Epithelial cell of prostate (primary cell): ENCODE results near the gene ZNF776.
"Not testable (repeated sequence)": the region's sequence is repeated elsewhere in the genome, so short reads cannot be mapped to it uniquely, and the experiment has no call there.

Source experiments
- DNase-seq: peaks from one replicate; pipeline ENCODE4 v3.0.0-alpha.2; 2011; ENCODE audit warnings: low read depth, low spot score
- H3K27ac ChIP-seq: fragments of 450-650 bp; 2 replicates; pipeline ENCODE4 v1.5.1; 2017; ENCODE audit warnings: mild to moderate bottlenecking

ZNF776 gene

DNA sequence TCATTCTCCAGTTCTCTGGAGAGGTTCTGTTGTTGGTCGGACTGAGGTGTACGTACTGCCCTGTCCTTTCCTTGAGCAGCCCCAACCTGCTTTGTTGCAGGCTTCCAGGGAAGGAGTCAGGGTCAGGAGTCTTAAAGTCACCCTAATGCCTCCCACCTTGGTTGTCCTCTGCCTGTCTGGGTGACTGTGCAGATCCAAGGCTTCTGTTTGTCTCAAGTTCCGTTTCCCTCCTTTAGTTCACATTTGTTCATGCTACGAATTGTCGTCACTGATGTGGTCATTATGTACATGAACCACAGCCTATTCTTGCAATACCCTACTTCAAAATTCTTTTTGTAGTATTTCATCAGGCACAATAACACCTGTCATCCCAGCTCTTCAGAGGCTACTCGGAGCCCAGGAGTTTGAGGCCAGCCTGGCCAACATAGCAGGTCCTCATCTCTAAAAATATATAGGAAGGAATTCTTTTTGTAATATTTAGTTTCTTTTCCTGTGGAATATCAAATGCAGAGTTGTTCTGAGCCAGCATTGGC is 30.2 kb downstream of the ZNF776 start:
- no peak overlapping the region for H3K27ac ChIP-seq
- no peak for DNase-seq

DNA sequence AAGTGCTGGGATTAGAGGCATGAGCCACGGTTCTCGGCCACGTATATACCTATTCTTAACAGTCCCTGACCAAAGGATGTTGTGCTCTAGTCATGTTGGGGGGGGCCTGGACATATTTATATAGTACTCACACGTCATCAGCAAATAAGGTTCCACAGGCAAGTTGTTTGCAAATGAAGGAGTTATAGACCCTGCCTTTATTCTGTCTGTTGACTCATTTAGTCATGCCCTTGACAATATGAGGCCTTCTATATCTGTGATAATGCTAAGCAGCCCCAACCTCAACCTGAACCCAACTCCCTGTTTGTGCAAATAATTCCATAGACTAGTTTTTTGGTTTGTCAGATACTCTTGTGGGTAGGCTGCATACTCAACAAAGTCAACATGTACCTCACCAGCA is 31.7 kb downstream of the ZNF776 start:
- no peak for DNase-seq

DNA sequence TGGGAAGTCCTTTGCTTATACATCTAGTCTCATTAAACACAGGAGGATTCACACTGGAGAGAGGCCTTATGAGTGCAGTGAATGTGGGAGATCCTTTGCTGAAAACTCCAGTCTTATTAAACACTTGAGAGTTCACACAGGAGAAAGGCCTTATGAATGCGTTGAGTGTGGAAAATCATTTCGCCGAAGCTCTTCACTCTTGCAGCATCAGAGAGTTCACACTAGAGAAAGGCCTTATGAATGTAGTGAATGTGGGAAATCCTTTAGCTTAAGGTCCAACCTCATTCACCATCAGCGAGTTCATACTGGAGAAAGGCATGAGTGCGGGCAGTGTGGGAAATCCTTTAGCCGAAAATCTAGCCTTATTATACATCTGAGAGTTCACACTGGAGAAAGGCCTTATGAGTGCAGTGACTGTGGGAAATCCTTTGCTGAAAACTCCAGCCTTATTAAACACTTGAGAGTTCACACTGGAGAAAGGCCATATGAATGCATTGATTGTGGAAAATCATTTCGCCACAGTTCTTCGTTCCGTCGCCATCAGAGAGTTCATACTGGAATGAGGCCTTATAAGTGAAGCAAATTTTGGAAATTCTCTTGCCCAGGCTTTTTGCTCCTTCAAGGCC is 32.7 kb downstream of the ZNF776 start:
- DNase-seq: no peak
- H3K27ac ChIP-seq: no peak overlapping the region

More for the DNA sequence above, 31.7 kb downstream of the ZNF776 start:
- no peak overlapping the region for H3K27ac ChIP-seq

DNA sequence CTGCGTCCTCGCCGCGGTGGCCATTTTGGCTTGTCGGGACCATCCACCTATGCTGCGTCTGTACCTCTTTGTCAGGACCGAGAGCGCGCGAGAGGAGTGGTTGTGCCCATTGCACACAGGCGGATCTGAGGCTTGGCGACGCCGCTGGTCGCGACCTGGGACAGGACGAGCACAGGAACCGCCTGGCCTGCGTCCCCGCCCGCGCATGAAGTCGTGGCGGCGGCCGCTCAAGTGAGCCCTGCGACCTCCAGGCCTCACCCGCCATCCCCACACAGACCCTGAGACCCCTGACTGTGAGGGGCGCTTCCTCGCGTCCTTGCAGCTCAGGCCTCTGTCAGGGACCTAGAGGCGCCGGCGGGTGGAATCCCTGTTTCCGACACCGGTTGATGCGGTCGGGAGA is 39.7 kb downstream of the ZNF776 start:
- DNase-seq: no peak
- H3K27ac ChIP-seq: no peak overlapping the region

DNA sequence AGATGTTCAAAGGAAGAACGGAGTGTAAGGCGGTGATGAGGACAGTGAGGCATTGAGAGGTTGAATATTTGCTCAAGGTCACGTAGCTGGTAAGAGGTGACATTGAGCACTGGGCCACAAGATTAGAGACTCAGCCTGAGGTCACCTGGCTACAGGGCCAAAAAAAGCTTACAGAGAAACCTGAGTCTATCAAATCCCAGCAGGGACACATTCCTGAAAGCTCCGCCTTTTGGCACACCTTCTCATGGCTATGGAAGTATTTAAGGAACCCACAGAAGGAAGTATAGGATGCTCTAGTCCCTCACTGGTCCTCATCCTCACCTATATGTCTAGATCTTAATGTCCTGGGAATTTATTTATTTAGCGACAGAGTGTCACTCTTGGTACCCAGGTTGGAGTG is 40.3 kb downstream of the ZNF776 start:
- H3K27ac ChIP-seq: no peak overlapping the region
- DNase-seq: no peak

DNA sequence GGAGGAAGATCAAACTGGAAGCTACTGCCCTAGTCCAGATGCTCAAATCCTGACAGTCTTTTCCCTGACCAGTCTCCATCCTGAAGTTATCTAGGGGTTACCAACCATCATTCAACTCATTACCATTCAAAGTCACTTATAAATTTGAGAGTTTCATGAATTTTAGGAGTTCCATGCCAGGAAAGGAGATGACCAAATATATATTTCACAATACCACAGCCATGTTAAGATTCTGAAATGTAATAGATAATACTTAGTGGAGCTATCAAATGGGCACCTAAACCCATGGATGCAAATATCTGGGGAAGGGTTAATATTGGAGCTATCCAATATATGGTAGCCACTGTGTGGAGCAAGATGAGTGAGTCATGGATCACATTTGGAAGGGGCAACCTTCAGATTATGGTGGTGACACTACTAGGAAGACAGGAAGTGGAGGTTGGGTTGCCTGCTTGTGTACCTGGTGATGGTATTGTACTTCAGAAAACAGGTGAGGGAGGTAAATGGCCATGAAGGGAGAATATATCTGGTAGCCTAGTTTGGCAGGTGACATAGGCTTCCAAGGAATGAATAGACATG is 41.6 kb downstream of the ZNF776 start:
- no peak overlapping the region for H3K27ac ChIP-seq
- no peak for DNase-seq

DNA sequence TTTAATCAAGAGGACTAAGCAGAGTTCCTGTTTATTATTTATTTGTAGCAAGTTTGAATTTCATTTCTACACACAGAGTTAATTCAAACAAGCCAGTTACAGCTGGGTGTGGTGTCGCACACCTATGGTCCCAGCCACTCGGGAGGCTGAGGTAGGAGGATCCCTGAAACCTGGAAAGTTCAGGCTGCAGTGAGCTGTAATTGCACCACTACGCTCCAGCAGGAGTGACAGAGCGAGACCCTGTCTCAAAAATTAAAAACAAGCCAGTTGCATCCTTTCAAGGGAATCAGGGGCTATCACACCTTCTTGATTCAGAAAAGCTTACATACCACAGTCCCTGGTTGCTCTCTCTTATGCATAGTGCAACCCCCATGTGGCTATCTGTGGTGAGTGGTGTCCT is 42.7 kb downstream of the ZNF776 start:
- no peak overlapping the region for H3K27ac ChIP-seq

DNA sequence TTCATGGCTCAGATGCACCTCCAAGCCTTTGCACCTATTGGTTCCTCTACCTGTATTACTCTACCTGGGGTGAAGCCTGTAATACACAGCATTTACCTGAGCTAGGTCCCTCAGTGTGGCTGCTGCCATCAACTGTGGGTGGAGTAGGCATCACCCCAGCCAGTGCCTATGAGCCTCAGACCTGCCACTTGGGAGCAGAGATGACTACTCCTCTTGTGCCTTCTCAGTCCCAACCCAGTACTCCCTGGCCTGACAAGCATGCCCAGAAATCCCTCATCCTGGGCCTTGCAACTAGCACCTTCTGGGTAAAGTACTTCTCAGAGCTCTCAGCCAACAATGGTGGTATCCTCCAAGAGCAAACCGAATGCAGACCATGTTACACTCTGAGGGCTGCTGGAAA is 50.0 kb downstream of the ZNF776 start:
- H3K27ac ChIP-seq, DNase-seq: not testable (repeated sequence)

More for the DNA sequence above, 42.7 kb downstream of the ZNF776 start:
- DNase-seq: no peak

DNA sequence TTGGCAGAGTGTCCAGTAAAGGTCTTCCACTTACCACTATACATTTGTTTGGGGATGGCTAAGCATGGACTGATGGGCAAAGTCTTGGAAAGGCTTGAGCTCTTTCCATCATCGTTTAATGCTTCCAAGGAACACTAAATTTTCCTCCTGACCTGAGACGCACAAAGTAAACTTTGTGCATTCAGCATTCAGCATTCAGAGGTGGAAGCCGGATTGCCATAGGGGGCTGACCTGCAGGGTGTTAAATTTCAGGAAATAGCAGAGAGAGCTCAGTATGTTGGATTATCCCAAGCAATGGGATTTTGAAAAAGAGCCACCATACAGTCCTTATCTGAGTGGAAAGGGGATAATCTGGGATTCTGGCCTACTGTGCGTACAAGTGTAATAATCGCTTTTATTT is 54.1 kb downstream of the ZNF776 start:
- no peak for DNase-seq
- H3K27ac ChIP-seq: peak overlapping the region; percentile 94

DNA sequence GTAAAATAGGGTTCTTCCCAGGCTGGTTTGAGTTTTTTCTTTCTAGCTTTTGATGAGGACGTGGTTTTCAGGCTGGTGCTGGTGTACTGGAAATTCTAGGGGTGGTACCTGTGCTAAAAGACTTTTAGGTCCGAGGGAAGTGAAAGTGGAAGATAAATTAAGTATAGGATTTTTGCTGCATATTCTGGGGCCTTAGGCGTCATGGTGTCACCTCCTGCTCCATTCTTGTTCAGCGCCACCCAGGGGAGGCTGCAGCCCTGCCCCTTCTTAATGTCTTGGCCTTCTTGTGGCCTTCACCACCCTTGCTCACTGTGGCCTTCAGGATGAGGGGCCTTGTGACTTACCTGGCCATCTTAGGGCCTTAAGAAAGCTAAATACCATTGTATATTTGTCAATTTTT is 55.7 kb downstream of the ZNF776 start:
- peak overlapping the region; percentile 94 for H3K27ac ChIP-seq

DNA sequence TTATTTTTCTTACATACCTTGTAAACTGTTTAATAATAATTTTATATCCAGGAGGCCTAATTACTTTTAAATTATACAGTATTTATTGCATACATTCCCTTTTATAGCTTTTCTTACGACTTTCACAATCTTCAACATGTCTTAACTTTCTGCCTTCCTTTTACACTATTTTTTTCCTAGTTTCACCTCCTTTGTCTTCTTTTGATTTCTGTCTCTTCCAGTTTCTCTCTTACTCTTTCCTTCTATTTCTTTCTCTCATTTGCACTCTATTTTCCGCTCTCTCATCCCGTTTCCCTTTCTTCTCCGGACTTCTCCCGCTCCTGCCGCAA is 56.6 kb downstream of the ZNF776 start:
- no peak for DNase-seq
- peak overlapping the region; percentile 94 for H3K27ac ChIP-seq

More for the DNA sequence above, 55.7 kb downstream of the ZNF776 start:
- DNase-seq: no peak

DNA sequence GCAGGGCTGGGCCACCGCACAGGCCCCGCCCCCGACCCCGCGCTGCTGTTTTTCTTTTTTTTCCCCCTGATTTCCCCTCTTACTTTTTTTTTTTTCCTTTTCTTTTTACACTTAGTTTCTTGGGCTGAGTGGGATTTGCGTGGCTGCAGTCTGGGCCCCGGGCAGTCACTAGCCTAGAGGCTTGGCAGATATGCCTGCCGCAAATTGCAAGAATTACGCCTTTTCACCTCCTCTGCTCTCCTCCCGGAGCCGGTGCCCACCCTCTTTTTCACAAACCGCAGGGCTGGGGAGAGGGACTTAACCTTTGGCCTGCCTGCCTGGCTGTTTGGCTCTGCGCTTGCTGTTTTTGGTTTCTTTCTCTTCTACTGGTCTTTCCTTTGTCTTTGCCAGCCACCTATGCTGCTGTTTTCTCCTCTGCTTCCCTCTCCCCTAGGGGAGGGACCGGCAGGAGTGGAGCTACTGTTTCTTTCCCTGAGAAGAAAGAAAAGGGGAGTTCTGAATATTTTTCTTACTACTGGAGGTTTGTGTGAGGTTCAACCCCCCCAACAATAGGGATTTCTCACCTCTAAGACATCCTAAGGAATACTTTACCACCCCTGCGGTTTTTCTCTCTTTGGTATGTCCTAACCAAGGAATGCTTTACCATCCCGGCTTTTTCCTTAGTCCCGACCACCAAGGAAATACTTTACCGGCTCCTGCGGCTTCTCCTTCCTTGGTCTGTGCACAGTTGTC is 57.1 kb downstream of the ZNF776 start:
- H3K27ac ChIP-seq: peak overlapping the region; percentile 94
- no peak for DNase-seq

DNA sequence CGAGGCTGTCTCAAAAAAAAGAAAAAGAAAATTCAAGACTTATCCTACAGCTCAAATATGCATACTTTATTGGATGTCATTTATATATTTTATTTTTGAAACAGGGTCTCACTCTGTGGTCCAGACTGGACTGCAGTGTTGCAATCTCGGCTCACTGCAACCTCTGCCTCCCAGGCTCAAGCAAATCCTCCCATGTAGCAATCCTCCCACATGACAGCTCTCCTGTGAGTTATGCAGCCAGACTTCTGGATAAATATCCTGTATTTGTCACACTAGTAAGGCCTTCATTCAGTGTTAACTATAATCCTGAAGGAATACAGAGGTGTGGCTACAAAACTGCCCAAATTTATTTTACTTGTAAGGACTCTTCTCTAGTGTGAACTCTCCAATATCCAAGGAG is 60.9 kb downstream of the ZNF776 start:
- H3K27ac ChIP-seq: peak overlapping the region; percentile 94
- DNase-seq: no peak
